Vagina (tissue), 2 donors: Measurements from ENCODE around the gene CLK2. TPM values are rescaled to one million over a fixed set of nuclear protein-coding genes. Genes with fewer than 3 reads are reported as not detected.
"Not testable (repeated sequence)": the region's sequence is repeated elsewhere in the genome, so short reads cannot be mapped to it uniquely, and the experiment has no call there.

Experiments
- DNase-seq, 2 donors: peaks; one replicate each; pipeline ENCODE4 v3.0.0-alpha.2; 2017; ENCODE audit errors: extremely low spot score in 2 of 2
- H3K27ac ChIP-seq: fragments of 200-600 bp; sonication (generic); one replicate; pipeline ENCODE4 v1.5.1; 2019
- H3K27me3 ChIP-seq: fragments of 200-600 bp; sonication (generic); one replicate; pipeline ENCODE4 v1.5.1; 2019
- H3K36me3 ChIP-seq, 2 donors: fragments of 200-600 bp; sonication (generic); one replicate each; pipeline ENCODE4 v1.5.1; 2017 to 2019
- H3K4me1 ChIP-seq: fragments of 200-600 bp; sonication (generic); one replicate; pipeline ENCODE4 v1.5.1; 2019
- H3K4me3 ChIP-seq, 2 donors: fragments of 200-600 bp; sonication (generic); 1 replicate in 1 of 2; 2 replicates in 1 of 2; pipeline ENCODE4 v1.5.1; 2016 to 2019
- H3K9me3 ChIP-seq: fragments of 200-600 bp; sonication (generic); one replicate; pipeline ENCODE4 v1.5.1; 2019
- POLR2A ChIP-seq, 2 donors: fragments of 450-650 bp; IDR thresholded peaks; one replicate each; pipeline ENCODE4 v1.6.1; 2017; ENCODE audit warnings: antibody characterized with exemption in 2 of 2, mild to moderate bottlenecking in 2 of 2, moderate library complexity in 2 of 2
- POLR2AphosphoS5 ChIP-seq, 2 donors: sonication (generic); formaldehyde crosslinking; IDR thresholded peaks; one replicate each; pipeline ENCODE4 v1.9.0; 2017; ENCODE audit warnings: antibody characterized with exemption in 2 of 2, mild to moderate bottlenecking in 2 of 2, low read depth in 1 of 2; ENCODE audit not compliant: insufficient read depth in 1 of 2
- intact Hi-C: fragments of 100-400 bp; cut with DNase I; formaldehyde crosslinking; loops from one replicate; pipeline ENCODE4 v1.15.1; 2023
- total RNA-seq: library from RNA; depleted of rRNA; stranded (reverse); fragments of >200 nt; gene quantifications from one replicate; pipeline ENCODE4 v1.2.3, GENCODE V29; 2016
- TF ChIP-seq, protein P1 (sequence below), 3 experiments: fragments of 450-650 bp in 2 of 3; fragments of 200-600 bp in 1 of 3; sonication (generic) in 1 of 3; IDR thresholded peaks; one replicate each; pipeline ENCODE4 v1.5.1; 2017 to 2019; ENCODE audit warnings: antibody characterized with exemption in 3 of 3, mild to moderate bottlenecking in 2 of 3, moderate library complexity in 2 of 3

The CLK2 gene
- total RNA-seq, 1 donor from 2014 or later = 48.1 TPM

DNA sequence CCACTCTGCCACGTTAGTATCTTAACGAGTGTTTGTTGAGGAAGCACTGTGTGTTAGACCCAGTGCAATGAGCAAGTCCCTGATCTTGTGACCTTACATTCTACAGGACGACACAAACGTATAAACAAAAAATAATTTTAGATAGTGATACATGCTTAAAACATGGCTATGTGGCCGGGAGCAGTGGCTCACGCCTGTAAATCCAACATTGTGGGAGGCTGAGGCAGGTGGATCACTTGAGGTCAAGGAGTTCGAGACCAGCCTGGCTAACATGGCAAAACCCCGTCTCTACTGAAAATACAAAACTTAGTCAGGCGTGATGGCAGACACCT is 45.2 kb downstream of the CLK2 start:
- Histone ChIP-seq H3K27me3 (no peaks in the 10 kb centered on the region), H3K27ac (peak overlapping the region; percentile 79), H3K4me1 (peaks cover 35% of the 10 kb centered on the region), H3K36me3 (no peaks in the 10 kb centered on the region), H3K4me3 (peak overlapping the region; percentile 57 to 66), H3K9me3 (no peaks in the 10 kb centered on the region)
- TF ChIP-seq, protein P1, sequence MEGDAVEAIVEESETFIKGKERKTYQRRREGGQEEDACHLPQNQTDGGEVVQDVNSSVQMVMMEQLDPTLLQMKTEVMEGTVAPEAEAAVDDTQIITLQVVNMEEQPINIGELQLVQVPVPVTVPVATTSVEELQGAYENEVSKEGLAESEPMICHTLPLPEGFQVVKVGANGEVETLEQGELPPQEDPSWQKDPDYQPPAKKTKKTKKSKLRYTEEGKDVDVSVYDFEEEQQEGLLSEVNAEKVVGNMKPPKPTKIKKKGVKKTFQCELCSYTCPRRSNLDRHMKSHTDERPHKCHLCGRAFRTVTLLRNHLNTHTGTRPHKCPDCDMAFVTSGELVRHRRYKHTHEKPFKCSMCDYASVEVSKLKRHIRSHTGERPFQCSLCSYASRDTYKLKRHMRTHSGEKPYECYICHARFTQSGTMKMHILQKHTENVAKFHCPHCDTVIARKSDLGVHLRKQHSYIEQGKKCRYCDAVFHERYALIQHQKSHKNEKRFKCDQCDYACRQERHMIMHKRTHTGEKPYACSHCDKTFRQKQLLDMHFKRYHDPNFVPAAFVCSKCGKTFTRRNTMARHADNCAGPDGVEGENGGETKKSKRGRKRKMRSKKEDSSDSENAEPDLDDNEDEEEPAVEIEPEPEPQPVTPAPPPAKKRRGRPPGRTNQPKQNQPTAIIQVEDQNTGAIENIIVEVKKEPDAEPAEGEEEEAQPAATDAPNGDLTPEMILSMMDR (IDR thresholded peaks at IDR 0.05) = no peak
- no peak for TF ChIP-seq POLR2A (IDR thresholded peaks at IDR 0.05)
- TF ChIP-seq POLR2AphosphoS5 (IDR thresholded peaks at IDR 0.05; ENCODE audit: insufficient read depth in 1 of 2, low read depth in 1 of 2) = no peak
- no peak for DNase-seq
- intact Hi-C loops = loop anchor here (5.0 kb wide), 1 partner anchor 51 kb away; no protein-coding TSS in a partner anchor

DNA sequence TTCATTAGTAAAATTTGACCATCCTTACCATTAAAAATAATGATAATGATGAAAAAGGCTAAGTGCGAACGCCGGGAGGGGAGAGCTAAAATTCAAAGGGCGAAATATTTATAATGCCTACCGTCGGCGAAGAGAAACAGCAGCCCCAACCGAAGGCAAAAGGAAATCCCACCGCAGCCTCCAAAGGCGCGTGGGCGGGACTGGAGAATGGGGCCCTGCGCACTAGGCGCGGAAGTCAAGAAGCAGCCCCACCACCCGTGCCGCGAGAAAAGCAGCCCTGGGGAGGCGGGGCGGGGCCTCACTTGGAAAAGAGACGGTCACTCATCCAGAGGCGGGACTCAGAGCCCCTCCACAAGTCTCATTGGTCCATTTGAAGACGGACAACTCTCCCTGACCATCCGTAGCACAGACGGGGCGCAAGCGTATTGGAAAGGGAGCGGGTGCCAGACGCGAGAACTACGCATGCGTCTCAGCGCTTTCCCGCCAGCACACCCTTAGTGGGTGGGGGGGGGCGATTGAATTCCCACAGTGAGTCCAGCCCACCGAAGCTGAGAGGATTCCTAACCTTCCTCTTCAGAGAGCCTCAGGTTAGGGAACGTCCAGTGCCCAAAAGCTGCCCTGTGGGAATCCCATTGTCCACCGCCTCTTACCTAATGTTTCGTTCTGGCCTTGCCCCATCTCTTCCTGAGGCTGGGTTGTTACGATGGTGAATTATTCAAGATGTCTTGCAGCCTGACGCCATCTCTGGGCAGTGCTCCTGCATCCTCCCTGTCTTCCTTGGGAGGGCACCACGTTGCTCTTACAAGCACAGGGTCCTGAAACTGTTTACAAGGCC is 45.8 kb downstream of the CLK2 start:
- Histone ChIP-seq H3K27me3 (no peaks in the 10 kb centered on the region), H3K36me3 (no peaks in the 10 kb centered on the region), H3K4me1 (peaks cover 33% of the 10 kb centered on the region), H3K27ac (peak overlapping the region; percentile 79), H3K4me3 (peak overlapping the region; percentile 57 to 66), H3K9me3 (no peaks in the 10 kb centered on the region)
- peak; percentile 99 for DNase-seq
- intact Hi-C loops = loop anchor here (1.0 to 5.0 kb wide), 2 partner anchors 33 to 50 kb away; no protein-coding TSS in a partner anchor
- peak; percentile 94 to 95 for TF ChIP-seq POLR2AphosphoS5 (IDR thresholded peaks at IDR 0.05; ENCODE audit: insufficient read depth in 1 of 2, low read depth in 1 of 2)
- peak in 1 of 2 donors; percentile 61 for TF ChIP-seq POLR2A (IDR thresholded peaks at IDR 0.05)
- TF ChIP-seq, protein P1 (IDR thresholded peaks at IDR 0.05) = peak in 1 of 3 experiments; percentile 3

DNA sequence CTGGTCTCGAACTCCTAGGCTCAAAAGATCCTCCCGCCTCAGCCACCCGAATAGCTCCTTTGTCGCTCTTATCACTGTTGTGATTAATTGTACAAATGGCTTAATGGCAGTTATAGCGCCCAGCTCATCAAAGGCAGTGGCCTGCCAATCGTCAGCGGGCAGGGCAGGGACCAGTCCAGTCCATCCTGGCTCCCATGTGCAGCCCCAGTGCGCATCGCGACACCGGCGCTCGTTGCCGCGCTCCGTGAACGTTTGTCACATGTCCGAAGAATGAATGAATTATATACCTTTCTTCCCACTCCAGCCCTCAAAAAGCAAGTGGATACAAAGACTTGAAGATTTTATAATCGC is 46.4 kb downstream of the CLK2 start:
- TF ChIP-seq POLR2A (IDR thresholded peaks at IDR 0.05) (no peak), POLR2AphosphoS5 (IDR thresholded peaks at IDR 0.05; ENCODE audit: insufficient read depth in 1 of 2, low read depth in 1 of 2) (no peak)
- TF ChIP-seq, protein P1 (IDR thresholded peaks at IDR 0.05) = peak in 1 of 3 experiments; percentile 4
- no peak for DNase-seq
- peak overlapping the region; percentile 57 to 66 for H3K4me3 ChIP-seq
- H3K9me3 ChIP-seq = no peaks in the 10 kb centered on the region
- intact Hi-C loops = loop anchor here (1.0 to 5.0 kb wide), 2 partner anchors 33 to 50 kb away; no protein-coding TSS in a partner anchor
- H3K36me3 ChIP-seq = no peaks in the 10 kb centered on the region
- H3K27me3 ChIP-seq = no peaks in the 10 kb centered on the region
- H3K27ac ChIP-seq = peak overlapping the region; percentile 79
- peaks cover 27% of the 10 kb centered on the region for H3K4me1 ChIP-seq

DNA sequence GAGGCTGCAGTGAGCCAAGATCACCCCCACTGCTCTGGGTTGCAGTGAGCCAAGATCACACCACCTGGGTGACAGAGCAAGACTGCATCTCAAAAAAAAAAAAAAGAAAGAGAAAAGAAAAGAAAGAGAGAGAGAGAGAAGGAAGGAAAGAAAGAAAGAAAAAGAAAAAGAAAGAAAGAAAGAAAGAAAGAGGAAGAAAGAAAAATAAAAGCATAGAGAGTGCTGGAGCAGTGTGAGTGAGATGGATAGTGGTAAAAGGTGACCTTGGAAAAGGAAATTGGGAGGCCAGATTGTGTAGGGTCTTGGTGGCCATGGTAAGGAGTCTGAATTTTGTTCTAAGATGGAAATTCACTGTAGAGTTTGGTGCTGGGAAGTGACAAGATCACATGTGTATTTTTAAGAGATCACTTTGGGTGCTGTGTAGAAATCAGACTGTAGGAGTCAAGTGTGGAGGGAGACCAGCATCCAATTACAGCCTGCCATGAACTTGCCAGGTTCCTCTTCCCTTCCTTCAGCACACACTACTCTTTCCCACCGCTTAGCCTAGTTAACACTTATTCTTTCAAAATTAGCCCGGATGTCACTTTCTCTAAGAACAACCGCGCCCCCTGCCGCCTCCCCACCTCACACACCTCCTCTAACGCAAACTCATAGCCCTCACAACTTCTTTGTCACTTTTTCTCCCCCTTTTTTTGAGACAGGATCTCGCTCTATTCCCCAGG is 47.0 kb downstream of the CLK2 start:
- intact Hi-C loops = loop anchor here (5.0 kb wide), 1 partner anchor 49 kb away; no protein-coding TSS in a partner anchor

DNA sequence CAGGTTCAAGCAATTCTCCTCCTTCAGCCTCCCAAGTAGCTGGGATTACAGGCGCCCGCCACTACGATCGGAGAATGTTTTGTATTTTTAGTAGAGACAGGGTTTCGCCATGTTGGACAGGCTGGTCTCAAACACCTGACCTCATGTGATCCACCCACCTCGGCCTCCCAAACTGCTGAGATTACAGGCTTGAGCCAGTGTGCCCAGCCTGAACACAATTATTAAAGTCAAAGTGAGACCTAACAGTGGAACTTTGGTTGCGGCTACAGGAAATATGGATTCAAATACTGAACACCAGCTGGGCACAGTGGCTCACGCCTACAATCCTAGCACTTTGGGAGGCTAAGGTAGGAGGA is 47.9 kb downstream of the CLK2 start:
- H3K36me3 ChIP-seq, DNase-seq, H3K27me3 ChIP-seq, H3K9me3 ChIP-seq, H3K4me3 ChIP-seq: not testable (repeated sequence)
- peak overlapping the region; percentile 6 for H3K27ac ChIP-seq
- intact Hi-C loops = loop anchor here (5.0 kb wide), 1 partner anchor 48 kb away; no protein-coding TSS in a partner anchor
- H3K4me1 ChIP-seq = peaks cover 23% of the 10 kb centered on the region

More for the DNA sequence above, 47.0 kb downstream of the CLK2 start:
- peaks cover 23% of the 10 kb centered on the region for H3K4me1 ChIP-seq
- H3K9me3 ChIP-seq = no peaks in the 10 kb centered on the region
- no peaks in the 10 kb centered on the region for H3K27me3 ChIP-seq
- H3K36me3 ChIP-seq = no peaks in the 10 kb centered on the region
- peak overlapping the region; percentile 57 to 66 for H3K4me3 ChIP-seq
- peak overlapping the region; percentile 79 for H3K27ac ChIP-seq
- no peak for DNase-seq
- TF ChIP-seq, protein P1 (IDR thresholded peaks at IDR 0.05) = peak; percentile 40 to 65 (median 48)
- TF ChIP-seq POLR2A (IDR thresholded peaks at IDR 0.05) (no peak), POLR2AphosphoS5 (IDR thresholded peaks at IDR 0.05; ENCODE audit: insufficient read depth in 1 of 2, low read depth in 1 of 2) (no peak)
